T-helper 17 cell (primary cell): ENCODE measurements around the gene TOX4. TPM values are rescaled to one million over a fixed set of nuclear protein-coding genes. Genes with fewer than 3 reads are reported as not detected.

Source experiments
- total RNA-seq, 4 donors: library from RNA in 2 of 4; stranded (reverse) in 2 of 4; gene quantifications; one replicate each; pipeline ENCODE4 v1.2.3 and lab custom pipeline; 2022 to 2026

The TOX4 gene
- total RNA-seq, 2 donors from 2014 or later = 97.3 to 110 TPM

Other genes starting within 250 kb of the TOX4 start
- gene HNRNPC, start 207.8 kb upstream of the TOX4 start, total RNA-seq = 100 to 1,000 TPM; 576 to 580 TPM
- gene RPGRIP1, start 197.1 kb upstream of the TOX4 start, total RNA-seq = under 1 TPM in 1 of 2 donors, not detected in 1; 0.94 TPM
- gene SUPT16H, start 93.2 kb upstream of the TOX4 start, total RNA-seq = 10 to 100 TPM; 47.5 to 50.7 TPM
- gene CHD8, start 21.1 kb upstream of the TOX4 start, total RNA-seq = 100 to 1,000 TPM; 128 to 131 TPM
- gene RAB2B, start 236 bp upstream of the TOX4 start, total RNA-seq = 10 to 100 TPM; 35.3 to 42.6 TPM
- gene METTL3, start 34.1 kb downstream of the TOX4 start, total RNA-seq = 10 to 100 TPM; 42.3 to 46.5 TPM
- gene SALL2, start 49.2 kb downstream of the TOX4 start, total RNA-seq = 1 to 10 TPM; 1.9 to 2.1 TPM
- not detected for gene OR10G3, start 102.9 kb downstream of the TOX4 start, total RNA-seq
- not detected for gene OR10G2, start 157.7 kb downstream of the TOX4 start, total RNA-seq
- not detected for gene OR4E2, start 176.6 kb downstream of the TOX4 start, total RNA-seq
- under 1 TPM in 1 of 2 donors, not detected in 1; 0.07 TPM for gene OR4E1, start 196.6 kb downstream of the TOX4 start, total RNA-seq